ENCODE results near the gene ZNF474.

DNA sequence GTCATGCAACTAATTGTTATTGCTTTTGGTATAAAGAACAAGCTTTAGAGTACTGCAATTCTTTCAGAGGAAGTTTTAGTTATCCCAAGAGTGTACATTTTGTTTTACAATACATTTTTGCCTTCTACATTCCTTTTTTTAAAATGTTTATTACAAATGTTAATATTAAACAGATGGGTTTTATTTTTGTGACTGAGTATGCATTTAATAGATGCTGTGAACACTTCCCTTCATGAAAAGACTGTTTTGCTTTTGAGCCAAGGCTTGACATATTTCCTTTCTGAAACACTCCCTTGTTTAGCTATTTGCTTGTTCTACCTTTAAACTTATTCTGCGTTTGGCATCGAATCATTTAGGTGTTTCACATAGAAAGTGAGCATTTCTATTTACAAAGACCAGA lies 14.8 kb upstream of the ZNF474 start:
- TF ChIP-seq, protein P1, sequence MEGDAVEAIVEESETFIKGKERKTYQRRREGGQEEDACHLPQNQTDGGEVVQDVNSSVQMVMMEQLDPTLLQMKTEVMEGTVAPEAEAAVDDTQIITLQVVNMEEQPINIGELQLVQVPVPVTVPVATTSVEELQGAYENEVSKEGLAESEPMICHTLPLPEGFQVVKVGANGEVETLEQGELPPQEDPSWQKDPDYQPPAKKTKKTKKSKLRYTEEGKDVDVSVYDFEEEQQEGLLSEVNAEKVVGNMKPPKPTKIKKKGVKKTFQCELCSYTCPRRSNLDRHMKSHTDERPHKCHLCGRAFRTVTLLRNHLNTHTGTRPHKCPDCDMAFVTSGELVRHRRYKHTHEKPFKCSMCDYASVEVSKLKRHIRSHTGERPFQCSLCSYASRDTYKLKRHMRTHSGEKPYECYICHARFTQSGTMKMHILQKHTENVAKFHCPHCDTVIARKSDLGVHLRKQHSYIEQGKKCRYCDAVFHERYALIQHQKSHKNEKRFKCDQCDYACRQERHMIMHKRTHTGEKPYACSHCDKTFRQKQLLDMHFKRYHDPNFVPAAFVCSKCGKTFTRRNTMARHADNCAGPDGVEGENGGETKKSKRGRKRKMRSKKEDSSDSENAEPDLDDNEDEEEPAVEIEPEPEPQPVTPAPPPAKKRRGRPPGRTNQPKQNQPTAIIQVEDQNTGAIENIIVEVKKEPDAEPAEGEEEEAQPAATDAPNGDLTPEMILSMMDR (IDR thresholded peaks at IDR 0.05) = no peak
- TF ChIP-seq POLR2A (IDR thresholded peaks at IDR 0.05) = no peak

Data from adrenal gland (tissue), 5 donors.